HepG2 (cell line): ENCODE measurements around the gene CDK6.

Experiments used
- JUND ChIP-seq: sonication (generic); formaldehyde crosslinking; IDR thresholded peaks from 2 replicates; pipeline ENCODE4 v1.8.0; 2022; ENCODE audit warnings: mild to moderate bottlenecking, missing genetic modification reagents
- LBX2 ChIP-seq: sonication (generic); formaldehyde crosslinking; IDR thresholded peaks from 2 replicates; pipeline ENCODE4 v1.5.0; 2020; ENCODE audit warnings: missing genetic modification reagents, mild to moderate bottlenecking, borderline replicate concordance
- POLR2A ChIP-seq, 2 experiments: IDR thresholded peaks; 2 replicates each; pipeline ENCODE4 v1.6.1; 2011; ENCODE audit warnings: low read depth in 2 of 2, low read length in 2 of 2, mild to moderate bottlenecking in 1 of 2, moderate library complexity in 1 of 2; ENCODE audit not compliant: insufficient read depth in 1 of 2
- SNRNP70 ChIP-seq: fragments of 200-400 bp; formaldehyde crosslinking; IDR thresholded peaks from 2 replicates; pipeline ENCODE4 v1.6.1; 2017; ENCODE audit warnings: mild to moderate bottlenecking, low read depth, low read length, moderate library complexity
- ZNF224 ChIP-seq: sonication (generic); formaldehyde crosslinking; IDR thresholded peaks from 2 replicates; pipeline ENCODE4 v1.5.0; 2020; ENCODE audit warnings: mild to moderate bottlenecking, missing genetic modification reagents
- TF ChIP-seq, protein P1 (sequence below): sonication (generic); formaldehyde crosslinking; IDR thresholded peaks from 2 replicates; pipeline ENCODE4 v1.5.0; 2020; ENCODE audit warnings: mild to moderate bottlenecking, missing genetic modification reagents, moderate library complexity
- TF ChIP-seq, protein P2 (sequence below): sonication (generic); formaldehyde crosslinking; IDR thresholded peaks from 2 replicates; pipeline ENCODE4 v1.4.0; 2020; ENCODE audit warnings: missing genetic modification reagents, borderline replicate concordance
- TF ChIP-seq, protein P3 (sequence below): sonication (generic); formaldehyde crosslinking; IDR thresholded peaks from 2 replicates; pipeline ENCODE4 v1.8.1; 2023; ENCODE audit warnings: mild to moderate bottlenecking, missing genetic modification reagents

GRCh38 chr7:92631067-92631849 lies 205.1 kb downstream of the CDK6 start:
- TF ChIP-seq POLR2A (IDR thresholded peaks at IDR 0.05; ENCODE audit: insufficient read depth in 1 of 2, low read depth in 2 of 2, low read length in 2 of 2) (no peak), LBX2 (CRISPR knock-in tag) (no peak), SNRNP70 (no peak), ZNF224 (CRISPR knock-in tag) (no peak), JUND (CRISPR knock-in tag) (no peak)
- TF ChIP-seq, protein P1, sequence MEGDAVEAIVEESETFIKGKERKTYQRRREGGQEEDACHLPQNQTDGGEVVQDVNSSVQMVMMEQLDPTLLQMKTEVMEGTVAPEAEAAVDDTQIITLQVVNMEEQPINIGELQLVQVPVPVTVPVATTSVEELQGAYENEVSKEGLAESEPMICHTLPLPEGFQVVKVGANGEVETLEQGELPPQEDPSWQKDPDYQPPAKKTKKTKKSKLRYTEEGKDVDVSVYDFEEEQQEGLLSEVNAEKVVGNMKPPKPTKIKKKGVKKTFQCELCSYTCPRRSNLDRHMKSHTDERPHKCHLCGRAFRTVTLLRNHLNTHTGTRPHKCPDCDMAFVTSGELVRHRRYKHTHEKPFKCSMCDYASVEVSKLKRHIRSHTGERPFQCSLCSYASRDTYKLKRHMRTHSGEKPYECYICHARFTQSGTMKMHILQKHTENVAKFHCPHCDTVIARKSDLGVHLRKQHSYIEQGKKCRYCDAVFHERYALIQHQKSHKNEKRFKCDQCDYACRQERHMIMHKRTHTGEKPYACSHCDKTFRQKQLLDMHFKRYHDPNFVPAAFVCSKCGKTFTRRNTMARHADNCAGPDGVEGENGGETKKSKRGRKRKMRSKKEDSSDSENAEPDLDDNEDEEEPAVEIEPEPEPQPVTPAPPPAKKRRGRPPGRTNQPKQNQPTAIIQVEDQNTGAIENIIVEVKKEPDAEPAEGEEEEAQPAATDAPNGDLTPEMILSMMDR (CRISPR knock-in tag) = no peak
- TF ChIP-seq, protein P2, sequence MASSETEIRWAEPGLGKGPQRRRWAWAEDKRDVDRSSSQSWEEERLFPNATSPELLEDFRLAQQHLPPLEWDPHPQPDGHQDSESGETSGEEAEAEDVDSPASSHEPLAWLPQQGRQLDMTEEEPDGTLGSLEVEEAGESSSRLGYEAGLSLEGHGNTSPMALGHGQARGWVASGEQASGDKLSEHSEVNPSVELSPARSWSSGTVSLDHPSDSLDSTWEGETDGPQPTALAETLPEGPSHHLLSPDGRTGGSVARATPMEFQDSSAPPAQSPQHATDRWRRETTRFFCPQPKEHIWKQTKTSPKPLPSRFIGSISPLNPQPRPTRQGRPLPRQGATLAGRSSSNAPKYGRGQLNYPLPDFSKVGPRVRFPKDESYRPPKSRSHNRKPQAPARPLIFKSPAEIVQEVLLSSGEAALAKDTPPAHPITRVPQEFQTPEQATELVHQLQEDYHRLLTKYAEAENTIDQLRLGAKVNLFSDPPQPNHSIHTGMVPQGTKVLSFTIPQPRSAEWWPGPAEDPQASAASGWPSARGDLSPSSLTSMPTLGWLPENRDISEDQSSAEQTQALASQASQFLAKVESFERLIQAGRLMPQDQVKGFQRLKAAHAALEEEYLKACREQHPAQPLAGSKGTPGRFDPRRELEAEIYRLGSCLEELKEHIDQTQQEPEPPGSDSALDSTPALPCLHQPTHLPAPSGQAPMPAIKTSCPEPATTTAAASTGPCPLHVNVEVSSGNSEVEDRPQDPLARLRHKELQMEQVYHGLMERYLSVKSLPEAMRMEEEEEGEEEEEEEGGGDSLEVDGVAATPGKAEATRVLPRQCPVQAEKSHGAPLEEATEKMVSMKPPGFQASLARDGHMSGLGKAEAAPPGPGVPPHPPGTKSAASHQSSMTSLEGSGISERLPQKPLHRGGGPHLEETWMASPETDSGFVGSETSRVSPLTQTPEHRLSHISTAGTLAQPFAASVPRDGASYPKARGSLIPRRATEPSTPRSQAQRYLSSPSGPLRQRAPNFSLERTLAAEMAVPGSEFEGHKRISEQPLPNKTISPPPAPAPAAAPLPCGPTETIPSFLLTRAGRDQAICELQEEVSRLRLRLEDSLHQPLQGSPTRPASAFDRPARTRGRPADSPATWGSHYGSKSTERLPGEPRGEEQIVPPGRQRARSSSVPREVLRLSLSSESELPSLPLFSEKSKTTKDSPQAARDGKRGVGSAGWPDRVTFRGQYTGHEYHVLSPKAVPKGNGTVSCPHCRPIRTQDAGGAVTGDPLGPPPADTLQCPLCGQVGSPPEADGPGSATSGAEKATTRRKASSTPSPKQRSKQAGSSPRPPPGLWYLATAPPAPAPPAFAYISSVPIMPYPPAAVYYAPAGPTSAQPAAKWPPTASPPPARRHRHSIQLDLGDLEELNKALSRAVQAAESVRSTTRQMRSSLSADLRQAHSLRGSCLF (CRISPR knock-in tag) = no peak
- TF ChIP-seq, protein P3, sequence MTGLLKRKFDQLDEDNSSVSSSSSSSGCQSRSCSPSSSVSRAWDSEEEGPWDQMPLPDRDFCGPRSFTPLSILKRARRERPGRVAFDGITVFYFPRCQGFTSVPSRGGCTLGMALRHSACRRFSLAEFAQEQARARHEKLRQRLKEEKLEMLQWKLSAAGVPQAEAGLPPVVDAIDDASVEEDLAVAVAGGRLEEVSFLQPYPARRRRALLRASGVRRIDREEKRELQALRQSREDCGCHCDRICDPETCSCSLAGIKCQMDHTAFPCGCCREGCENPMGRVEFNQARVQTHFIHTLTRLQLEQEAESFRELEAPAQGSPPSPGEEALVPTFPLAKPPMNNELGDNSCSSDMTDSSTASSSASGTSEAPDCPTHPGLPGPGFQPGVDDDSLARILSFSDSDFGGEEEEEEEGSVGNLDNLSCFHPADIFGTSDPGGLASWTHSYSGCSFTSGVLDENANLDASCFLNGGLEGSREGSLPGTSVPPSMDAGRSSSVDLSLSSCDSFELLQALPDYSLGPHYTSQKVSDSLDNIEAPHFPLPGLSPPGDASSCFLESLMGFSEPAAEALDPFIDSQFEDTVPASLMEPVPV (CRISPR knock-in tag) = no peak
